ENCODE data around the gene SAFB2.
A peak's percentile ranks its signal among the peaks of the same experiment; 100 is the strongest.

The SAFB2 gene

GRCh38 chr19:5578097-5578846, 44.3 kb downstream of the SAFB2 start:
- peak; percentile 89 for DNase-seq

GRCh38 chr19:5575590-5575989, 47.0 kb downstream of the SAFB2 start:
- DNase-seq = no peak

- no peak for DNase-seq
Observed at GRCh38 chr19:5572556-5573286, 49.9 kb downstream of the SAFB2 start.

GRCh38 chr19:5571777-5572176, 50.8 kb downstream of the SAFB2 start:
- DNase-seq = no peak

- DNase-seq = no peak
Observed at GRCh38 chr19:5567970-5568407, 54.6 kb downstream of the SAFB2 start.

GRCh38 chr19:5567360-5567969, 55.1 kb downstream of the SAFB2 start, which contains the start of gene TINCR:
TINCR (minus strand) TSS chr19:5567953.
- DNase-seq = no peak

- no peak for DNase-seq
Observed at GRCh38 chr19:5564930-5565329, 57.6 kb downstream of the SAFB2 start.

- DNase-seq = no peak
Observed at GRCh38 chr19:5563935-5564612, 58.5 kb downstream of the SAFB2 start.

GRCh38 chr19:5563008-5563431, 59.6 kb downstream of the SAFB2 start:
- DNase-seq = no peak

- no peak for DNase-seq
Observed at GRCh38 chr19:5562280-5562679, 60.3 kb downstream of the SAFB2 start.

GRCh38 chr19:5561559-5561958, 61.0 kb downstream of the SAFB2 start:
- no peak for DNase-seq

GRCh38 chr19:5560156-5560555, 62.4 kb downstream of the SAFB2 start:
- DNase-seq = no peak

- DNase-seq = no peak
Observed at GRCh38 chr19:5559804-5560133, 62.8 kb downstream of the SAFB2 start.

- no peak for DNase-seq
Observed at GRCh38 chr19:5558101-5558621, 64.4 kb downstream of the SAFB2 start.

GRCh38 chr19:5557691-5558090, 64.9 kb downstream of the SAFB2 start:
- DNase-seq = no peak

- no peak for DNase-seq
Observed at GRCh38 chr19:5554828-5555227, 67.7 kb downstream of the SAFB2 start.

- no peak for DNase-seq
Observed at GRCh38 chr19:5553892-5554291, 68.7 kb downstream of the SAFB2 start.

GRCh38 chr19:5547881-5548280, 74.7 kb downstream of the SAFB2 start:
- DNase-seq = no peak

- no peak for DNase-seq
Observed at GRCh38 chr19:5545984-5546383, 76.6 kb downstream of the SAFB2 start.

- DNase-seq = no peak
Observed at GRCh38 chr19:5545051-5545450, 77.5 kb downstream of the SAFB2 start.

- DNase-seq = no peak
Observed at GRCh38 chr19:5542665-5543064, 79.9 kb downstream of the SAFB2 start.

GRCh38 chr19:5541456-5541855, 81.1 kb downstream of the SAFB2 start:
- no peak for DNase-seq

- no peak for DNase-seq
Observed at GRCh38 chr19:5540208-5540607, 82.4 kb downstream of the SAFB2 start.

All from activated CD8-positive, alpha-beta memory T cell treated with anti-CD3 and anti-CD28 coated beads for 24 hours (primary cell).